RWPE1 (cell line): ENCODE data around the gene KASH5.
A peak's percentile ranks its signal among the peaks of the same experiment; 100 is the strongest.

Source experiments
- CTCF ChIA-PET: fragments of 350-600 bp; sonication (Branson Sonifier 250); formaldehyde crosslinking; extraction: SDS; loops from one replicate; lab custom pipeline; 2021; lab: Yijun Ruan, JAX
- POLR2A ChIA-PET: fragments of 400-600 bp; formaldehyde crosslinking; extraction: SDS; loops from one replicate; lab custom pipeline; 2020; ENCODE audit warnings: antibody characterized with exemption; ENCODE audit not compliant: low non-redundant PET; lab: Yijun Ruan, JAX
- DNase-seq: peaks from one replicate; pipeline ENCODE4 v3.0.0; 2012; ENCODE audit warnings: low spot score
- H3K27ac ChIP-seq: fragments of 450-650 bp; 2 replicates; pipeline ENCODE4 v1.5.1; 2017
- TF ChIP-seq, protein P1 (sequence below): fragments of 450-650 bp; conservative IDR thresholded peaks from 2 replicates; pipeline ENCODE4 v1.5.1; 2017; ENCODE audit warnings: low read depth, mild to moderate bottlenecking

Gene KASH5

GRCh38 chr19:49448432-49448786 lies 60.4 kb downstream of the KASH5 start:
- POLR2A ChIA-PET: no interaction called here
- no peak for DNase-seq
- TF ChIP-seq, protein P1, sequence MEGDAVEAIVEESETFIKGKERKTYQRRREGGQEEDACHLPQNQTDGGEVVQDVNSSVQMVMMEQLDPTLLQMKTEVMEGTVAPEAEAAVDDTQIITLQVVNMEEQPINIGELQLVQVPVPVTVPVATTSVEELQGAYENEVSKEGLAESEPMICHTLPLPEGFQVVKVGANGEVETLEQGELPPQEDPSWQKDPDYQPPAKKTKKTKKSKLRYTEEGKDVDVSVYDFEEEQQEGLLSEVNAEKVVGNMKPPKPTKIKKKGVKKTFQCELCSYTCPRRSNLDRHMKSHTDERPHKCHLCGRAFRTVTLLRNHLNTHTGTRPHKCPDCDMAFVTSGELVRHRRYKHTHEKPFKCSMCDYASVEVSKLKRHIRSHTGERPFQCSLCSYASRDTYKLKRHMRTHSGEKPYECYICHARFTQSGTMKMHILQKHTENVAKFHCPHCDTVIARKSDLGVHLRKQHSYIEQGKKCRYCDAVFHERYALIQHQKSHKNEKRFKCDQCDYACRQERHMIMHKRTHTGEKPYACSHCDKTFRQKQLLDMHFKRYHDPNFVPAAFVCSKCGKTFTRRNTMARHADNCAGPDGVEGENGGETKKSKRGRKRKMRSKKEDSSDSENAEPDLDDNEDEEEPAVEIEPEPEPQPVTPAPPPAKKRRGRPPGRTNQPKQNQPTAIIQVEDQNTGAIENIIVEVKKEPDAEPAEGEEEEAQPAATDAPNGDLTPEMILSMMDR: no peak
- CTCF ChIA-PET: no interaction called here
- peak overlapping the region; percentile 49 for H3K27ac ChIP-seq

DNA sequence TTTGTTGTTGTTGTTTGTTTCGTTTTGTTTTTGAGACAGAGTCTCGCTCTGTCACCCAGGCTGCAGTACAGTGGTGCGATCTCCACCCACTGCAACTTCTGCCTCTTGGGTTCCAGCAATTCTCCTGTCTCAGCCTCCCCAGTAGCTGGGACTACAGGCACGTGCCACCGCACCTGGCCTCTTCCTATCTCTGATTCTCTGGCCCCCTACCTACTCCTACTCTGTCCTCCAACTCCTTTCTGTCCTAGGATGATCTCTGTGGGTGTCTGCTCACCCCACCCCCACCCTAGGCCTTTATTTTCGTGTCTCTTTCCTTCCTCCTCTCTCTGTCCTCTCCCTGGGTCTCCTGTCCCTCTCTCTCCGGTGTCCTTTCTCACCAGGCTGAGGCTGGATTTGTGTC lies 62.4 kb downstream of the KASH5 start:
- POLR2A ChIA-PET: interaction anchor here (0.6 kb wide), 1 partner anchor 143 kb away, joined by 11 read pairs; no protein-coding TSS in a partner anchor
- H3K27ac ChIP-seq: peak overlapping the region; percentile 98
- DNase-seq: no peak
- TF ChIP-seq, protein P1: no peak
- CTCF ChIA-PET: interaction anchor here (0.8 kb wide), 1 partner anchor 34 kb away, joined by 3 read pairs; no protein-coding TSS in a partner anchor

DNA sequence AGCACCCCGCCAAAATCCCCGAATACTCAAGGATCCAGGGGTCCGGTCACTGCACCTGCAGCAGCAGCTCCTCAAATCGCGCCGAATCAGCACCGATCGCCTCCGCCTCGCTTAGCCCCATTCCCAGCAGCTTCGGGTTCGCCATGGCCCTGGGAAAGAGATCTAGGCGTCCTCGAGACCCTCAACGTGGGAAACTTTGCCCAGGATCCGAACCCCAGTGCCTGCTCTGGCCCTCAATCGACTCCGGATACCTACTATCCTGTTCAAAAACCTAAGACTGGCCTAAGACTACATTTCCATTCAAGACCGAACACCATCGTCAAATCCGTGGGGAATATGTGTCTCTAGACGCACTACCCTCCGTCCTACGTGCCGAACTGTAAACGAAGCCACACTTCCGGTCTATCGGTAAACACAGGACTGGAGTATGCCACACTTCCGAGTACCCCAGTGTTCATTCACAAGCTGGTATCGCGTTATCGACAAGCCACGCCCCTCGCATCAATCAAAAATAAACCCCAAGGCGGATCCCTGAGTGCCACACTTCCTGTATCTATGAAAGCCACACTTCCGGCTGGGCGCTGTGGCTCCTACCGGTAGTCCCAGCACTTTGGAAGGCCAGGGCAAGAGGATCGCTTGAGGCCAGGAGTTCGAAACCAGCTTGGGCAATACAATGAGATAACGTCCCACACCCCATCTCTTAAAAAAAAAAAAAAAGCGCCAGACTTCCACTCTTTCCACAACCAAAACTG lies 63.6 kb downstream of the KASH5 start, which contains the start of gene PIH1D1:
PIH1D1 (minus strand) TSS at position 385 of the 752 bp plus-strand sequence; CDS start at position 145, 240 bp downstream.
- CTCF ChIA-PET: interaction anchor here (0.5 to 0.8 kb wide), 2 partner anchors 8 to 151 kb away, joined by 3 read pairs; no protein-coding TSS in a partner anchor
- peak; percentile 93 for DNase-seq
- POLR2A ChIA-PET: interaction anchor here (0.6 to 1.5 kb wide), 6 partner anchors 22 to 220 kb away, joined by 3 to 6 read pairs (median 4); partner anchors contain the start of gene FLT3LG
- peak within 1 kb of the TSS; percentile 98 for H3K27ac ChIP-seq
- TF ChIP-seq, protein P1: no peak

DNA sequence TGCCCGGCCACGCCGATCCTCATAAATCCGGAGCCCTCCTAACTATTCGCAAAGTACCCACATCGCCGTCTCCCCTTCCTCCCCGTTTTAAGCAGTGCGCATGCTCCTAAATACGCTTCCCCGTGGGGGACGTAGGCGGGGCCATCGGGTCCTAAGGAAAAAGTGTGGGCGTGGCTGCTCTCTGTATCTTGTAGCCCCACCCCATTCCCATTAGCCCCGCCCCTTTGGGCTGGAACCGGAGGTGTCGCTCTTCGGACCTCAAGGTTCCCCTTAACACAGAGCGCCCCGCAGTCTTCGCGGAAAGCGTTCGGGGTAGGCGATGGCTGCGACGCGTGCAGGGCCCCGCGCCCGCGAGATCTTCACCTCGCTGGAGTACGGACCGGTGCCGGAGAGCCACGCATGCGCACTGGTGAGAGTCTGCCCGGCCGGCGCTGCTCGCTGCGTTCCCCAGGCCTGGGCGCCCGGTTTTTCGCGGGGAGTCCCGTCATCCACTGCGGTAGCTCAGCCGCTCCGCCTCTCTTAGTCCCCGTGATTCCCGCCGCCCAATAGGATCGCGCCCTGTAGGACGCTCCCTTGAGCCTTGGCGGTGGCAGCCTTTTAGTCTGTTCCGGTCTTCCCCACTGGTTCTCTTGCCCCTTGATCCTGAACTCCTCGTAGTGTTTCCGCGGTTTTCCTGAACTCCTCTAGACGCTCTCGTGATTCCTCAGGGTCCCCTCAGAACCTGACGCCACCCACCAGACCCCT lies 65.1 kb downstream of the KASH5 start, which contains the start of gene ALDH16A1:
ALDH16A1 (plus strand) TSS at position 213 of the 744 bp plus-strand sequence; CDS start at position 320, 107 bp downstream.
- H3K27ac ChIP-seq: peak within 1 kb of the TSS; percentile 98
- CTCF ChIA-PET: no interaction called here
- TF ChIP-seq, protein P1: no peak
- peak; percentile 97 for DNase-seq
- POLR2A ChIA-PET: interaction anchor here (0.6 to 1.5 kb wide), 5 partner anchors 16 to 91 kb away, joined by 3 to 5 read pairs (median 3); partner anchors contain the start of genes FLT3LG and TEAD2

DNA sequence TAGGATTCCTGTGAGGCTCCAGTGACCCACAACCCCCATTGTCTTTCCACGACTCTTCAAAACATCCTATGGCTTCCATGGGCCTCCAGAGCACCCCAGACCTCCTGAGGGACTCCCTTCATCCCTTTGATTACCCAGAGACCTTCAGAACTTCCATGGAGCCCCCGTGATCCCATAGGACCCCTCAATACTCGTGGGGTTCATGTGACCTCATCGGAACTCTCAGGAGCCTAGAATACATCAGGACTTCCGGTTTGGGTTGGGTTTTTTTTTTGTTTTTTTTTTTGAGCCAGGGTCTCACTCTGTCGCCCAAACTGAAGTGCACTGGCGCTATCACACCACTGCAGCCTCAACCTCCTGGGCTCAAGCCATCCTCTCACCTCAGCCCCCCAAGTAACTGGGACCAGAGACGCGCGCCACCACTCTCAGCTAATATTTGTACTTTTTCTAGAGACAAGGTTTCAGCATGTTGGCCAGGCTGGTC lies 65.8 kb downstream of the KASH5 start:
- DNase-seq: no peak
- TF ChIP-seq, protein P1: no peak
- ChIA-PET POLR2A (interaction anchor here (0.7 to 1.0 kb wide), 2 partner anchors 25 to 92 kb away, joined by 3 to 4 read pairs; partner anchors contain the start of gene TEAD2), CTCF (no interaction called here)
- peak overlapping the region; percentile 98 for H3K27ac ChIP-seq

DNA sequence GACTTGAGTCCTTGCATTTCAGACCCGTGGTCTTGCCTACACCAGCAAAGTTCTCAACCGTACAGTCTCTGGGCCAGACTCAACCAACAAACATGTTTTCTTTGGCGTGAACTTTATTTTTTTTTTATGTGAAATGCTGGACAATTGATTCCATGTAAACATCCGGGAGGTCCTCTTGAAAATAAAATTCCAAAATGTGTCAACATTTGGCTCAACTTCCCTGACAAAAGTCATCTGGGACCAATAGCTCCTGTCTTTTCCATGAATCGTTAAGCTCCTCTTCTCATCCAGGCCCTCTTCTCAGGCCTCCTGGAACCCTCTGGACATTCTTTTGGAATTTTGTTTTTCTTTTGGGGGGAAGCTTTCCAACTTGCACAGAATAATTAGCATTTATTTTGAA lies 67.7 kb downstream of the KASH5 start:
- DNase-seq: no peak
- TF ChIP-seq, protein P1: no peak
- POLR2A ChIA-PET: no interaction called here
- no peak overlapping the region for H3K27ac ChIP-seq
- CTCF ChIA-PET: no interaction called here
